Measurements from ENCODE around the gene NAT14.

NAT14 gene

DNA sequence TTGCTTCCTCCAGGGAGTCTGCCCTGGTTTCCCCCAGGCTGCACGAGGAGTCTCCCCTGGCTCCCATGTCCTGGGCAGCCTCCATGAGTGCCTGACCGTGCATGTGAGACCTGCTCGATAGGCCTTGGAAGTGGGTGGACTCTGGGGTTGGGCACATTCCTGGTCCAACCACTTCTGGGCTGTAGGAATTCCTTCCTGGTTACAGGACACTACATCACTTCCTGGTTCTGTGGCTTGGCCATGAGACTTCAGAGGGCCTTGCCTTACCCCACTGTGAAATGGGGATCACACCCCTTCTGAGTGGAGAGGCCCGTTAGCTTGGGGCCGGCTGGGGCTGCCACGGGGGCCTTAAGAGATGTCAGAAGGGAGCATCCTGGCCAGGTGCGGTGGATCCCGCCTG is 12.5 kb upstream of the NAT14 start:
- no peak for DNase-seq

DNA sequence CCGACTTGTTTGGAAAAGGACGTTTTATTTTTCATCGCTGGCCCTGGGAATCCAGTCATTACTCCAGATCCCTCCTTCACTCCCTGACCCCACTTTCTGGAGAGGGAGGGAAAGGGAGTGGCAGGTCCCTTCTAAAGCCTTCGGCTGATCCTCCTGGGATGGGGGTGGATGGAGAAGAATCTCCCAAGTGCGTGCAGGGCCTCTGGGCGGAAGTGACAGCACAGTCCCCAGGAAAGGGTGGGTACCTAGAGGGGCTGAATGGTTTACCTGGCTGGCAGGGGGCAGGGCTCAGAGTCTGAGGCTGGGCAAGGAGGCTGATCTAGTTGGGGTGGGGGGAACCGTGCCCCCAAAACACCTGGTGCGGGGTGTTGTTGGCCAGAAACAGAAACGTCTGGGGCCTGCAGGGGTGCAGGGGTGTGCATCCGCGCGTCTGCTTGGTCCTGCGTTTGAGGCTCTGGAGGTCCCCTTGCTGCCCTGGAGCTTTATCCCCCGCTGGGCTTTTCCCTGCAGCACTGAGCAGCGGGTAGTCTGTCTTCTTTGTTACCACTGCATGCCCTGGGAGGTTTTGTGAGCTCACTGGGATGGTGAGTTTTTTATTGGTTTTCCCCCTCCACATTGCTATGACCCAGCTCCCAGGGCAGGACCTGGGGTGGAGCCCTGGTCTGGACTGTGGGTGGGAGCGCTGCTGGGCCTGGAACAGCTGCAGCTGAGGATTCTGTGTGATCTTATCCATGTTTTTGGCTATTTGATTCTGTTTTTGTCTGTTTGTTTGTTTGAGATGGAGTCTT is 11.6 kb upstream of the NAT14 start:
- no peak for DNase-seq

DNA sequence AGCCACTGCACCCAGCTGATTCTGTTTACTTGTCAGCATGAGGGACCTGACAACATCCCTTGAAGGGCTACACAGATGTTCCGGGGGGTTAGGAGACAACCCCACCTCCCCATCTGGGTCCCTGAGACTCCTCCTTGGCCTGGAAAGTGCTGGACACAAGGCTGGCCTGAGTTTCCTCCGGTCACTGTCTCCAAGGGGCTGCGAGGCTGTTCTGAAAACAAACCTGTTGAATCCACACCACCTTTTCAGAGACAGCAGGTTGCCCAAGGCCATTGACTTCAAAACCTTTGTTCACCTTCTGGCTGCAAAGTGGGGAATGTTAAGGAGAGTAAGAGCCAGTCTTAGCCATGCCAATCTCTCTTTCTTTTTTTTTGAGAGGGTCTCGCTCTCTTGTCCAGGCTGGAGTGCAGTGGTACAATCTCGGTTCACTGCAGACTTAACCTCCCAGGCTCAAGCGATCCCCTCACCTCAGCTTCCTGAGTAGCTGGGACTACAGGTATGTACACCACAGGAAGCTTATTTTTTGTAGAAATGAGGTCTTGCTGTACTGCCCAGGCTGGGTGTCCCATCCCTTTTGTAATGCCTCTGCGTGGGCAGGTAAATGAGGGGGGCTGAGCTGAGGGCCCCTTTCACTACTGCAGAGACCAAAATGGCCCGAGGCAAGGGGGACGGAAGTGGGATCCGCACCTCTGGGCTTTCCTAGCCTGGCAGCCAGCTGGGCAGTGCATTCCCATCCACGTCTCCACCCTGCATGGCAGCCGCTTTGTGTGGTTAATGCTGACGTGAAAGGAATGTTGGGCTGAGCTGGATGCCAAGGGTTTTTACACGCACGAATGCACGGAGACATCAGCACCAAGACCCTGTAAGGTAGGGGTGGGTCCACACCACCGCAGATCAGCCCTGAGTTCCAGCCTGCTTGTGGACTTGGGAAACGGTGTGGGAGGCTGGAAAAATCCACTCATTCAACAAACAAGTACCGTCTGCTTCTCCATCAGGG is 10.4 kb upstream of the NAT14 start:
- no peak for DNase-seq

DNA sequence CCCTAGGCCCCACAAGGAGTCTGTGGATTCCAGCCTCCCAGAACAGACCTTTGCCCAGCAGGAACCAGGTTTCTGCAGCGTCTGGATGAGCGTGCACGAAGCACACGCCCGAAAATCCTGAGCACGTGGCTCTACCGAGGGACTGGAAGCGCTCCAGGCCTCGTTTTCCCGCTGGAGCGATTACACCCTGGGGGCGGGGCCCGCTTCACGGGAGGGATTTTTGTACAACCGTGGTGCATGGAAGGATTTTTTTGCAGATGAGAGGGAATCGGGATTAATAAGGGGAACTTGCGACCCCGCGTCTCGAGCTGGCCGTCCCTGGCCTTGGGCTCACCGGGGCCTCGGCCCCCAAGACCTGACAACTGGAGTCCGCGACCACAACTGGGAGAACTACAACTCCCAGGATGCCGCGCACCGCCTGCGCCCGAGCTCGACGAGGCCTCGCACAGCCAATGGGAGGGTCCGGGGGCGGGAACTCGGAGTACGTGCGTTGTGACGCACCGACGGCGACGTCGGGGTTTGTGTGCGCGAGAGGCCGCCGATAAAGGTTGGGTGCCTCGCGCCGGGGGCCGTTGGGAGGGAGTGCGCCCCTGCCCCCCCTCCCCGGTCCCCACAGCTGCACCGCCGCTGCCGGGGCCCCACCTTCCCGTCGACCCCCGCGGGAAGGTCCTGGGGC is 8.8 kb upstream of the NAT14 start, which contains the start of gene ZNF628:
Gene ZNF628, plus strand, starts transcription at position 518 of the 676 bp plus-strand sequence. CDS start 3,294 bp downstream, outside the sequence.
- DNase-seq = peak; percentile 99

DNA sequence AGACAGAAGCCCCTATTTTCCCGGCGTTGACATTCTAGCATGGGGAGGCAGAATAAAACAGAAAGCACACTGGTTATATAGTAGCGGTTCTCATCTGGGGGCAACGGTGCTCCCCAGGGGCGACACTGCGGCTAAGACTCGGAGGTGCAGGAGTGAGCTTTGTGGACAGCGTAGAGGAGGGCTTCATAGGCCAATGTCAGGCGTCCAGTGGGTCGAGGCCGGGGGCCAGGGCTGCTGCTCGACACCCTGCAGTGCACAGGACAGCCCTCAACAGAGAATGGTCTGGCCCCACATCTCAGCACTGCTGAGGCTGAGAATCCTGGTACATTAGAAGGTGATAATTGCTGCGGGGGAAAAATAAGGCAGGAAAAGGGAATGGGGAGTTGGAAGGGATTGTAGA is 7.1 kb upstream of the NAT14 start:
- DNase-seq = no peak

DNA sequence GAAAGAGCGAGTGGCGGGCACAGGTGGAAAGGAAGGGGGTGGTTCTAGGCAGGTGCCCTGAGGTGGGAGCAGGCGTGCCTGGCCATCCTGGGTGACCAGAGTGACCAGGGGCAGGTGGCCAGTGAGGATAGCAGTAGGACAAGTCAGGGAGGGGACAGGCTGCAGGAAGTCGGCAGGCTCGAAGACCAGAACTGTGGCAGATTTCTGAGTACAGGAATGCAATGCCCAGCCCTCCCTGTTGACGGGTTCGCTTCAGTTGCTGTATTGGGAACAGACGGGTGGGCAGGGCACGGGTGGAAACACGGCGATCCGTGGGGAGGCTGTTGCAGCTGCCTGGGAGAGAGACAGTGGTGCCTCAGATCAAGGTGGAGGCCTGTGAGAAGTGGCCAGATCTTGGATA is 6.6 kb upstream of the NAT14 start:
- no peak for DNase-seq

DNA sequence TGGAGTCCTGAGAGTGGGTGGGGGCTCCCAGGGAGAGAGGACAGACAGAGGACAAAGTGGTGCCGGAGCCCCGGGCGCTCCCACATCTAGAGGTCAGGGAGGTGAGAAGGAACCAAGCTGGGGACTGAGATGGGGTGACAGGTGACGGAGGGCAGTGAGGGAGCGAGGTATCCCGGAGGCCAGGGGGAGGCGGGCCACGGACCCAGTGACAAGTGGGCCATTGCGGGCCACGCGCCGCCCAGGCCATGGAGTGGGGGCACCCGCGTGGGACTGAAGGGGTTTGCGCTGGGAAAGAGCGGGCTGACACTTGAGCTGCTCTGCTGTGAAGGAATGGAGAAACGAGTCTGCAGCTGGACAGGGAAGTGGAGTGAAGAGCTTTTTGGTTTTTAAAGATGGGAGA is 5.9 kb upstream of the NAT14 start:
- DNase-seq = no peak

DNA sequence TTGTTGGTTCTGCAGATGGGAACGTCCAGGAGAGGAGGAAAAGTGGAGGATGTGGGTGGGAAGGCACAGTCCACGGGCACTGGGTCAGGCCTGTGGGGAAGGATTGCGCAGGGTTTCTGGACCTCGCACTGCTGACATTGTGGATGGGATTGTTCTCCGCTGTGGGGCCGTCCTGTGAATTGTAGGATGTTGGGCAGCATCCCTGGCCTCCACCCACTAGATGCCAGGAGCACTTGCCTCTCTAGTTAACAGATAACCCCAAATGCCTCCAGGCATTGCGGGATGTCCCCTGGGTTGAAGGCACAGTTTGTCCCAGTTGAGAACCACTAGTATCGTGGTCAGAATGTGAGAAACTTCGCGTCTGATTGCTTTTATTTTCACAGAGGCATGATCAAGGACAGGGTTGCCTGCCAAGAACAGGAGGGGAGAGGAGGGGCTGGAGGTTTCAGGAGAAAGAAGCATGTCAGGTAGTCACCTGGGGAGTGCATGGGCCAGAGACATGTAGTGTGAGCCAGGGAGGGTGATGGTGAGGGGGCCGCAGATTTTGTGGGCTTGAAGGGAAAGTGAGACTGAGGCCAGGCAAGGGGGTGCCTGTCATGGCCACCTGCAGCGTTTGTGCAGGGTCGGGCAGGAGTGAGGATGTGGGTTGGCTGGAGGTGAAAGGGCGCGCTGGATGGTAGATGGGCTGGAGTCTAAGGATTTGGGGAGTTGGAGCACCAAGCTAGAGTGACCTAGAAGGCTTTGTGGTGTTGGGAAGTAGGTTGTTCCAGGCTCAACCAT is 5.3 kb upstream of the NAT14 start:
- no peak for DNase-seq

DNA sequence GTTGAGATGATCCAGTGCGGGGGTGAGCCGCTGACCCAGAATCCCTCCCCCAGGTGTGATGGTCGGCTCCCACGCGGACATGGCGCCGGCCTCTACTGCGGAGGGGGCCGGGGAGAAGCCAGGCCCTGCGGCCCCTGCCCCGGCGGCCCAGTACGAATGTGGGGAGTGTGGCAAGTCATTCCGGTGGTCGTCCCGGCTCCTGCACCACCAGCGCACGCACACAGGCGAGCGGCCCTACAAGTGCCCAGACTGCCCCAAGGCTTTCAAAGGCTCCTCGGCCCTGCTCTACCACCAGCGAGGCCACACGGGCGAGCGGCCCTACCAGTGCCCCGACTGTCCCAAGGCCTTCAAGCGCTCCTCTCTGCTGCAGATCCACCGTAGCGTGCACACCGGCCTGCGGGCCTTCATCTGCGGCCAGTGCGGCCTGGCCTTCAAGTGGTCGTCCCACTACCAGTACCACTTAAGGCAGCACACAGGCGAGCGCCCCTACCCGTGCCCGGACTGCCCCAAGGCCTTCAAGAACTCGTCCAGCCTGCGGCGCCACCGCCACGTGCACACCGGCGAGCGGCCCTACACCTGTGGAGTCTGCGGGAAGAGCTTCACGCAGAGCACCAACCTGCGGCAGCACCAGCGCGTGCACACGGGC is 3.7 kb upstream of the NAT14 start:
- no peak for DNase-seq

DNA sequence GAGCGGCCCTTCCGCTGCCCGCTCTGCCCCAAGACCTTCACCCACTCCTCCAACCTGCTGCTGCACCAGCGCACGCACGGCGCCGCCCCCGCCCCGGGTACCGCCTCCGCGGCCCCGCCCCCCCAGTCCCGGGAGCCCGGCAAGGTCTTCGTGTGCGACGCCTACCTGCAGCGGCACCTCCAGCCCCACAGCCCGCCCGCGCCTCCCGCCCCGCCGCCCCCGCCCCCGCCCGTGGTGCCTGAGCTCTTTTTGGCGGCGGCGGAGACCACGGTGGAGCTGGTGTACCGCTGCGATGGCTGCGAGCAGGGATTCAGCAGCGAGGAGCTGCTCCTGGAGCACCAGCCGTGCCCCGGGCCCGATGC is 3.2 kb upstream of the NAT14 start:
- DNase-seq = no peak

DNA sequence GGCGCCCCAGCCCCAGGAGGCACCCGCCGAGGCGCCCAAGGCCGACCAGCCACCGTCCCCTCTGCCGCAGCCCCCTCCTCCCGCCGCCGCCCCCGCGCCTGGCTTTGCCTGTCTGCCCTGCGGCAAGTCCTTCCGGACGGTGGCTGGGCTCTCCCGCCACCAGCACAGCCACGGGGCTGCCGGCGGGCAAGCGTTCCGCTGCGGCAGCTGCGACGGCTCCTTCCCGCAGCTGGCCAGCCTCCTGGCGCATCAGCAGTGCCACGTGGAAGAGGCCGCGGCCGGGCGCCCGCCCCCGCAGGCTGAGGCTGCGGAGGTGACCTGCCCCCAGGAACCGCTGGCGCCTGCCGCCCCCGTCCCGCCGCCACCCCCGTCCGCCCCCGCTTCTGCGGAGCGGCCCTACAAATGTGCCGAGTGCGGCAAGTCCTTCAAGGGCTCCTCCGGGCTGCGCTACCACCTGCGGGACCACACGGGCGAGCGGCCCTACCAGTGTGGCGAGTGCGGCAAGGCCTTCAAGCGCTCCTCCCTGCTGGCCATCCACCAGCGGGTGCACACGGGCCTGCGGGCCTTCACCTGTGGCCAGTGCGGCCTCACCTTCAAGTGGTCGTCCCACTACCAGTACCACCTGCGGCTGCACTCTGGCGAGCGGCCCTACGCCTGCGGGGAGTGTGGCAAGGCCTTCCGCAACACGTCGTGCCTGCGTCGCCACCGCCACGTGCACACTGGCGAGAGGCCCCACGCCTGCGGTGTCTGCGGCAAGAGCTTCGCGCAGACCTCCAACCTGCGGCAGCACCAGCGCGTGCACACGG is 2.6 kb upstream of the NAT14 start:
- no peak for DNase-seq

DNA sequence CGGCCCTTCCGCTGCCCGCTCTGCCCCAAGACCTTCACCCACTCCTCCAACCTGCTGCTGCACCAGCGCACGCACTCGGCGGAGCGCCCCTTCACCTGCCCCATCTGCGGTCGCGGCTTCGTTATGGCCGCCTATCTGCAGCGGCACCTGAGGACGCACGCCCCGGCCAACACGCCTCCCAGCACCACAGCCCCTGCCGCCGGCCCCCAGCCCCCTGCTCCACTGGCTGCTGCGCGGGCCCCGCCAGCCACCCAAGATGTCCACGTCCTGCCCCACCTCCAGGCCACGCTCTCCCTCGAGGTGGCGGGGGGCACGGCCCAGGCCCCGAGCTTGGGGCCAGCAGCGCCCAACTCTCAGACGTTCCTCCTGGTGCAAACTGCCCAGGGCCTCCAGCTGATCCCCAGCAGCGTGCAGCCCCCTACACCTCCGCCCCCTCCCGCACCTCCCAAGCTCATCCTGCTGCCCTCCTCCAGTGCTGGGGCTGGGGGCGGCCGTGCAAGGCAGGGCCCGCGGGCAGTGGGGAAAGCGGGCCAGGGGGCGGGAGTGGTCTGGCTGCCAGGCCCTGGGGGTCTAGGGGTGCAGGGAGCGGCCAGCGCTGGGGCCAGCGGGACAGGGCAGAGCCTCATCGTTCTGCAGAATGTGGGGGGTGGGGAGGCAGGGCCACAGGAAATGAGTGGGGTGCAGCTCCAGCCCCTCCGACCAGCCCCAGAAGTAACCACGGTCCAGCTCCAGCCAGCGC is 1.9 kb upstream of the NAT14 start:
- no peak for DNase-seq

DNA sequence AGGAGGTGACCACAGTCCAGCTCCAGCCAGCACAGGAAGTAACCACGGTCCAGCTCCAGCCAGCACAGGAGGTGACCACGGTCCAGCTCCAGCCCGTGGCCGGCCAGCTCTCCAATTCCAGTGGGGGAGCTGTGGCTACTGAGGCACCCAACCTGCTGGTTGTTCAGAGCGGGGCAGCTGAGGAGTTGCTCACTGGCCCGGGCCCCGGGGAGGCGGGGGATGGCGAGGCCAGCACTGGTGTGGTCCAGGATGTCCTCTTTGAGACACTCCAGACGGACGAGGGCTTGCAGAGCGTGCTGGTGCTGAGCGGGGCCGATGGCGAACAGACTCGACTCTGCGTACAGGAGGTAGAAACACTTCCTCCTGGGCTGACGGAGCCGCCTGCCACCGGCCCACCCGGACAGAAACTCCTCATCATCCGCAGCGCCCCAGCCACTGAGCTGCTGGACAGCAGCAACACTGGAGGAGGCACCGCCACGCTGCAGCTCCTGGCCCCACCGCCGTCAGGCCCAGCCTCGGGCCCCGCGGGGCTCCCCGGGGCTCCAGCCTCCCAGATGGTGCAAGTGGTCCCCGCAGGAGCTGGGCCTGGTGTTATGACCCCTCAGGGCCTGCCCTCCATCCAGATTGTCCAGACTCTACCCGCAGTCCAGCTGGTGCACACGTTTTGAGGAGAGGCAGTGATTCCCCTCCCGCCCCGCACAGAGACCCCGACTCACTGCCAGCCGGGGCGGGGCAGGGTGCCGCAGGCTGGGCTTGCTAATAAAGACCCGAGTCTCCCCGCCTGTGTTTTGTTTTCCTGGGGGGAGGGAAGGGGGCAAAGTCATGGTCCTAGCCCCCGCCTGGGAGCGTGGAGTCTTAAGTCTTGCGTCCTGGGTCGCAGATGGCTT is 1.0 kb upstream of the NAT14 start:
- no peak for DNase-seq

DNA sequence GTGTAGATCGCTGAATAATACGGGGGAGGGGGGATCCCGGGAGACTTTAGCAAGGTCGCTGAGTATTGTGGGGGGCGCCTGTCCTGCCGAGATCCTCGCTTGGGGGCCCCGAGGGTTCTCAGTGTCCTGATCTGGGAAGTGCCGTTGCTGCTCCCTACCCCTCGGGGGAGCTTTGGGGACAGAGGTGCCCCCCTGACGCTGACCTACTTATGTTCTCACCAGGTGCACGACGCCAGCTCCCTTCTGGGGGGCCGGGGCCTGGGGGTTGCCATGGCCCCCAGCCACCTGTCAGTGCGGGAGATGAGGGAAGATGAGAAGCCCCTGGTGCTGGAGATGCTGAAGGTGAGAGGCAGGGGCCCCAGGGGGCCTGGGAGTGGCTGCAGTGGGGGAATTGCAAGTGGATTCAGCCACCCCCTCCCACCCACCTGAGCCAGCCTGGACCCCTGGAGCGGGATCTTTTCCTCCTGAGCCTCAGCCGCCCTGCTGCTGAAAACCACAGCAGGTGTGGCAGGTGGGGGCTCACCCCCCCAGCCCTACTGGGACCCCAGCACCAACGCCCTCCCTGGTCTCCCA is 537 bp downstream of the NAT14 start:
- no peak for DNase-seq

DNA sequence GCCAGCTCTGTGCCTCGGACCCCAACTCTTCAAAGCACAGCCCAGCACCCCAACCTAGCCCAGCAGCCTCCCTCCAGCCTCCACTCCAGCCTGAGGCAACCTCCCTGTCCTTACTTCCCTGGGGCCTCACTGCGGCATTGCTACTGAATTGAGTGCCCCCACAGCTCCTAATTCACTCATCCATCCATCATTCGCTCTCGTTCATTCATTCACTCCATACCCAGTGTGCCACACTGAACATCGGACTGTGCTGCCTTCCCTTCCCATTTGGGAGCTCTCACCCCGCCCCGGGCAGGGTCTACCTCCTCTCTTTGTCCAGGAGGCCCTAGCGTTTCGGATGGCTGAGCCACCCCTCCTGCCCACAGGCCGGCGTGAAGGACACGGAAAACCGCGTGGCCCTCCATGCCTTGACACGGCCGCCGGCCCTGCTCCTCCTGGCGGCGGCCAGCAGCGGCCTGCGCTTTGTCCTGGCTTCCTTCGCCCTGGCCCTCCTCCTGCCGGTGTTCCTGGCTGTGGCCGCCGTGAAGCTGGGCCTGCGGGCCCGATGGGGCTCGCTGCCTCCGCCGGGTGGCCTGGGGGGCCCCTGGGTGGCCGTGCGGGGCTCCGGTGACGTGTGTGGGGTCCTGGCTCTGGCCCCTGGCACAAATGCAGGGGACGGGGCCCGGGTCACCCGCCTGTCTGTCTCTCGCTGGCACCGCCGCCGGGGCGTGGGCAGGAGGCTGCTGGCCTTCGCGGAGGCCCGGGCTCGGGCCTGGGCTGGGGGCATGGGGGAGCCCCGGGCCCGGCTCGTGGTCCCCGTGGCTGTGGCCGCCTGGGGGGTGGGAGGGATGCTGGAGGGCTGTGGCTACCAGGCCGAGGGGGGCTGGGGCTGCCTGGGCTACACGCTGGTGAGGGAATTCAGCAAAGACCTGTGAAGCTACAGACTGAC is 1.3 kb downstream of the NAT14 start:
- DNase-seq = no peak

DNA sequence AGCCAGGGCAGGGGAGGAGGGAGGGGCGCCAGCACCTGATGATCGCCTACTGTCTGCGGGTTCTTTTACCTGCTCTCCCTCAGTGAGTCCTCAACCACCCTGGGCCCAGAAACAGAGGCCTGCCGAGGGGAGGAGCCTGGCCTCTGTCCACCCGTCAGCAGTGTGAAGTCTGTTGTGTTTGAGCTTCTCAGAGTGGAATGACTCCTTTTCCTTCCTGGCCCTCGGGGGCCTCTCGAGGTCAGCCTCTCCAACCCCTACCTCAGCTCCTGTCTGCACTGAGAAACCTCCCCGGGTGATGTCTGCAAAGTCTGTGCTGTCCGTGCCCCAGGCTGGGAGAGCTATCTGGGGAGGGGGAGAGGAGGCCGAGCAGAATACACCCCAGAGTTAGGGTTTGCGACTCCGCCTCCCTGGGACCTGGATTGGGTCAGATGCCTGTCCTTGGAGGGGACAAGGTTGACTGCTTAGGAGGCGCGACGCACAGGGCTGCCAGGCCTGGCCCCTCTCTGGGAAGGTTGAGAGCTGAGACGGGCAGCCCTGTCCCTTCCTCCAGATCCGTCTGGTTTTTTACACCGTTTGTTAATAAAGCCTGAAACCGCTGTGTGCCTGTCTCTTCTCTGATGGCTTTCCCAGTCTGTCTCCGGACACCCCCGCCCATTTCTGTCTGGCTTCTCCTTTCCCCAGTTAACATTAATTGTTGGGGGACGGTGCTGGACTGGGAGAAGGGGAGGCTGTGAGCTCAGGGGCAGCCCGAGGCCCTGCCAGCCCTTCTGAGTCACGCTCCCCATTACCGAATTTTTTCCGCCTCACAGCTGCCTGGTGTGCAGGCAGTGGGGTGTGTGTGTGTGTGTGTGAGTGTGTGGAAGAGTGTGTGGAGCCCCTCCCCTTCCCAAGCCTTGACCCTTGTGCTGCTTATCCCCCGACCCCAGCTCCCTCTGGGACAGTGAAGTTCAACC is 2.3 kb downstream of the NAT14 start:
- DNase-seq = peak; percentile 46

Measured in activated CD8-positive, alpha-beta memory T cell treated with anti-CD3 and anti-CD28 coated beads, Interleukin-2, amount 50 U/mL, for 4 hours (primary cell).